Measurements from ENCODE around the gene UBQLN4. TPM values are rescaled to one million over a fixed set of nuclear protein-coding genes. Genes with fewer than 3 reads are reported as not detected.

The UBQLN4 gene
- total and polyA plus RNA-seq, 2 donors (not counting 3 experiments of a cell fraction or from before 2014, with no cell fraction given): 50.5 to 50.8 TPM

GRCh38 chr1:156052862-156053767 lies 483 bp downstream of the UBQLN4 start:
- Histone ChIP-seq H3K36me3 (ENCODE audit: control insufficient read depth in 2 of 2, extremely low read depth in 1 of 2, insufficient read depth in 2 of 2, low read length in 2 of 2) (peaks cover 0 to 6% of the 10 kb centered on the region in 2 experiments), H4K20me1 (replicated peaks; ENCODE audit: control insufficient read depth, extremely low read depth, insufficient read depth, low read length) (no peaks in the 10 kb centered on the region), H3K9me3 (replicated peaks; ENCODE audit: control insufficient read depth, insufficient read depth, low read length) (no peaks in the 10 kb centered on the region), H3K27me3 (ENCODE audit: control insufficient read depth in 2 of 2, insufficient read depth in 2 of 2, low read length in 2 of 2) (no peaks in the 10 kb centered on the region), H3K27ac (ENCODE audit: insufficient read depth, low read depth, low read length) (peak overlapping the region; percentile 7), H2AFZ (ENCODE audit: low read depth, low read length) (peak overlapping the region; percentile 83), H3K9ac (replicated peaks; ENCODE audit: extremely low read depth, insufficient read depth, low read length) (peak overlapping the region; percentile 56), H3K4me3 (replicated peaks in 1 of 3; ENCODE audit: insufficient read depth in 1 of 3, low read depth in 1 of 3, low read length in 3 of 3) (peak overlapping the region; percentile 74 to 90 (median 78)), H3K4me2 (ENCODE audit: insufficient read depth, low read length) (peak overlapping the region; percentile 77), H3K9me1 (replicated peaks; ENCODE audit: control insufficient read depth, extremely low read depth, insufficient read depth, low read length) (no peaks in the 10 kb centered on the region), H3K79me2 (ENCODE audit: control insufficient read depth, insufficient read depth, low read length) (peaks cover 19% of the 10 kb centered on the region), H3K4me1 (ENCODE audit: control insufficient read depth, extremely low read depth, insufficient read depth, low read length) (peaks cover 23% of the 10 kb centered on the region)
- intact Hi-C loops (cut with micrococcal nuclease) (loop anchor here (1.0 kb wide), 1 partner anchor 113 kb away; no protein-coding TSS in a partner anchor), dilution Hi-C loops (cut with MboI; ENCODE audit: extremely low pct_ligation_motif_present, low sequenced_read_pairs) (no loop called here)
- FAIRE-seq: peak; percentile 77
- DNase-seq (ENCODE audit: low read depth, low spot score): peak; percentile 76
- CTCF ChIA-PET: interaction anchor here (0.8 to 1.8 kb wide), 13 partner anchors 8 to 141 kb away, joined by 3 to 9 read pairs (median 4); partner anchors contain the start of genes MEX3A and SLC25A44
- POLR2A ChIA-PET: no interaction called here
- TF ChIP-seq POLR2AphosphoS5 (IDR thresholded peaks at IDR 0.05; ENCODE audit: insufficient read depth, low read depth, low read length) (peak; percentile 40), CTCF (IDR thresholded peaks at IDR 0.05; ENCODE audit: extremely low read depth in 1 of 2, insufficient read depth in 1 of 2, low read depth in 1 of 2, low read length in 2 of 2) (peak; percentile 19 to 63), JUN (IDR thresholded peaks at IDR 0.05; ENCODE audit: borderline replicate concordance, insufficient read depth, insufficient read length, low read depth) (no peak), MAX (IDR thresholded peaks at IDR 0.05; ENCODE audit: insufficient read depth, insufficient read length) (no peak)
- no TSS peak for BruUV-seq (replicated peaks)

Measured in endothelial cell of umbilical vein (primary cell).